ENCODE results near the gene MMP25.

The MMP25 gene, protein sequence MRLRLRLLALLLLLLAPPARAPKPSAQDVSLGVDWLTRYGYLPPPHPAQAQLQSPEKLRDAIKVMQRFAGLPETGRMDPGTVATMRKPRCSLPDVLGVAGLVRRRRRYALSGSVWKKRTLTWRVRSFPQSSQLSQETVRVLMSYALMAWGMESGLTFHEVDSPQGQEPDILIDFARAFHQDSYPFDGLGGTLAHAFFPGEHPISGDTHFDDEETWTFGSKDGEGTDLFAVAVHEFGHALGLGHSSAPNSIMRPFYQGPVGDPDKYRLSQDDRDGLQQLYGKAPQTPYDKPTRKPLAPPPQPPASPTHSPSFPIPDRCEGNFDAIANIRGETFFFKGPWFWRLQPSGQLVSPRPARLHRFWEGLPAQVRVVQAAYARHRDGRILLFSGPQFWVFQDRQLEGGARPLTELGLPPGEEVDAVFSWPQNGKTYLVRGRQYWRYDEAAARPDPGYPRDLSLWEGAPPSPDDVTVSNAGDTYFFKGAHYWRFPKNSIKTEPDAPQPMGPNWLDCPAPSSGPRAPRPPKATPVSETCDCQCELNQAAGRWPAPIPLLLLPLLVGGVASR

DNA sequence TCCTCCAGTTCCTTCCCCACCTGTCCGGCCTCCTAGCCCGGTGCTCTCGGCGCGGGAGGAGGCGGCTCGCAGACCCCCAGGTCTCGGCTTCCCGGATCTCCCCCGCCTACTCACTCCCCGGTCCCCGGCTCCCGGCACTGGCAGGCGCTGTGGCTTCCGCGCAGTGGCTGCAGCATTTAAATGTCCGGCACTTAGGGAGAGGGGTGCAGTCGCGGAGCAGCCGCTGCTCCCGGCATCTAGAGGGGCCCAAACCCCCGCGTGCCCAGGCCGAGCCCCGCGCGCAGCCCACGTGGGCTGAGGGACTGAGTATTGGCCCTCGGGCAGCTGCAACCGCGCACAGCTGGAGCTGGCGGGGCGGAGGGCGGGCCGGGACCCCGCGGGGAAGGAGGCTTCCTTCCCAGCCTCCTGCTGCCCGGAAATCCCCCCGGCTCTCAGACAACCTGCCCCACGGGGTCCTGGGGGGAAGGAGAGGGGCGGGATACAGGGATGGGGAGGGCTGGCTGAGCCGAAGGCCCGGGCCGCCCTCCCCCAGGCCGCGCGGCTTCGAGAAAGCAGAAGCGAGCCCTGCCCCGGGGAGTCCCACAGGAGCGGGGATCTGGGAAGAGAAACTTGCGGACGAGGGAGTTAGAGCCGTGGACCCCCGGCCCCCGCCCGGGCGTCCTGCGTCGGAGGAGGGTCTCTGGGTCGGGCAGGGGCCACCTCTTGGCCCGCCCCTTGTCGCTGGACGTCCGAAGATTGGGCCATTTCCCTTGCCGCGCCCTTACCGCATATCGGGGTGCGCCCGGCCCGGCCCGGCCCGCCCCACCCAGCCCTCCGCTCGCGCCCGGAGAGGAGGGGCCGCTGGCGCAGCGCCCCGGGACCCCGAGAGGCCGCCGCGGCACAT, at the start of gene MMP25:
Gene MMP25 (plus strand): TSS at position 804 of the 883 bp plus-strand sequence. CDS start 357 bp downstream, outside the sequence.
- DNase-seq, result no peak

DNA sequence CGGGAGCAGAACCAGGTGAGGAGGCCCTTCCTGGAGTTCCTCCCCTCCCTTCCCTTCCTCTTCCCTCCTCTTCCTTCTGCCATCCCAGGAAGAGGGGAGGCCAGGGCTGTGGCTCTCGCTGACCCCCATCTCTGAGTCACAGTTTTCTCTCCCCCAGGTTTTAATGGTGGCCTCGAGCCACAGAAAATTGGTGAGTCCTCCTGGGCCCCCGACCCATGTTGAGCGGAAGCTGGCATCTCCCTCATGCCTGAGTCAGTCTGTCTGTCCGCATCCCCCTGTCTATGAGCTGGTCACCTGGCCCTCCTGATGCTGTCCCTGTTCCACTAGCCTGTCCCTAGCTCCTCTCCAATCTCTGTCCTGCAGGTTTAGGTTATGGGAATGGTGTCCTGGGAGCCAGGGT, 46.4 kb upstream of the MMP25 start:
- DNase-seq, result no peak

DNA sequence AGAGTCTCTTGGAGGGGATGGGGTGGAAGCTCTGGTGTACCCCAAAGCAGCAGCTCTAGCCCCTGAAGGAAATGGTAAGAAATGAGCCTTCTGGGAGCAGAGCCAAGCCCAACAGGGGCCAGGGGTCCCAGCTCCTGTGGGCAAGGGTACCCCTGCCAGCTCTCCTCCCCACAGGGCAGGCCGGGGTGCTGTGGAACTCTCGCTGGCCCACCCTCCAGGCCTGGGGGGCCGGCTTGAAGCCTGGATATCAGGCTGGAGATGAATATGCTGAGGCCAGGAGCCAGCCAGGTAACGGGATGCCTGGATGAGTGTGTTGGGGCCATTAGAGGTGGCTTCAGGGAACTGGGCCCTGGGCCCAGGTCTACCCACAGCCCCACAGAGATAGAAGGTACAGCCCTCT, 45.8 kb upstream of the MMP25 start:
- DNase-seq, result no peak

DNA sequence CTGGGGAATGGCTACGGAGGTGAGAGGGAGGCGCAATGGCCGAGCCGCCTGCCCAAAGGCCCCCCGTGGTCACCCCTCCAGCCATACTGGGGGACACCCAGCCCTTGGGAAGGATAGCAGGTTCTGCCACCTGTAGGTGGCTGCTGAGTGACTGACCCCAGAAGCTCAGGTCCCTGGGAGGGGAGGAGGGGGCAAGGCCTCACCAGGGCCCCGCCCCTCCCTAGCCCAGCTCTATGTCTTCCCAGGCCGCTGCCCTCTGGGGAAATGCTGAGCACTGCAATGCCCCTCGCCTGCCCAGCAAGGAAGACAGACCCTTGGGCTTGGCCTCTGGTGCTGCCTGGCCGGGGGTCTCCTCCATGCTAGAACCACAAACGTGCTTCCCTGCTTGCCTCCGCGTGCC, 45.0 kb upstream of the MMP25 start:
- no peak for DNase-seq

DNA sequence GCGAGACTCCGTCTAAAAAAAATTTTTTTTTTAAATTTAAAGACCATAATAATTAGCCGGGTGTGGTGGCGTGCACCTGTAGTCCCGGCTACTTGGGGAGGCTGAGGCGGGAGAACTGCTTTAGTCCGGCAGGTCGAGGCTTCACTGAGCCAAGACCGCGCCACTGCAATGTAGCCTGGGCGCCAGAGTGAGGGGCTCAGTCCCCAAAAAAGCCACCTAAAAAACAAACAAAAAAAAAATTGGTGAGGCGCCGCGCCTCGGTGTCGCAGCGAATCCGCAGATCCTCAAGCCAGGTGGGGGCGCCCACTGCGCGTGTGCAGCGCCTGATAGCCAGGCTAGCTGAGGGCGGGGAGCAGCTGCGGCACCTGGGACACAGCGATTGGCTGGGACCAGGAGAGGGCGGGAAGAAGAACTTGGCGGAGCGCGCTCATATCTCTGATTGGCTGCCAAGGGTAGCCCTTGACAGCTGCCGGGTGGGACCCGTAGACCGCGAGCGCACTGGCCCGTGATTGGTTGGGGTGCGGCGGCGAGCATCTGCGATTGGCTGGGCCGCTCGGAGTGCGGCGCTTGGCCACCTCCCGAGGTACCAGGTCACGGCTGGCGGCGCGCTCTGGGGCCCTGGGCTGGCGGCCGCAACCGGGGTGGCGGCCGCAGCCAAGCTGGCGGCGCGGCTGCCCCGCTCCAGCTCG, 42.6 kb upstream of the MMP25 start:
- peak; percentile 98 for DNase-seq

DNA sequence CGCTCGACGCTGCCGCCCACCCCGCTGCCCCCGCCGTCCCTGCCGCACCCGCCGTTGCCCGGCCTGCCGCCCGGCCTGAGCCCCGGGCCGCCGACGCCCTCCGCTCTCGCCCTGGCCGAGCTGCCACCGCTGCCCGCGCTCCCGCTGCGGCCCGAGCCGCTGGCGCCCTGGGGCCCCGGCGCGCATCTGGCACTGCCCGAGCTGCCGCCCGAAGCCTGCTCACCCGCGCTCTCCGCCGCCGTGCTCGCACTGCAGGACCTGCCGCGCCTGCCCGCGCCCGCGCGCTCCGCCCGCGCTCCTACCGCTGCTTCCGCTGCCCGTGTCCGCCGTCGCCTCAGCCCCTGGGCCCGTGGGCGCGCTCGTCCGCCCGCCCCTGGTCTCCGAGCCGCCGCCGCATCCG, 42.0 kb upstream of the MMP25 start:
- DNase-seq, result no peak

DNA sequence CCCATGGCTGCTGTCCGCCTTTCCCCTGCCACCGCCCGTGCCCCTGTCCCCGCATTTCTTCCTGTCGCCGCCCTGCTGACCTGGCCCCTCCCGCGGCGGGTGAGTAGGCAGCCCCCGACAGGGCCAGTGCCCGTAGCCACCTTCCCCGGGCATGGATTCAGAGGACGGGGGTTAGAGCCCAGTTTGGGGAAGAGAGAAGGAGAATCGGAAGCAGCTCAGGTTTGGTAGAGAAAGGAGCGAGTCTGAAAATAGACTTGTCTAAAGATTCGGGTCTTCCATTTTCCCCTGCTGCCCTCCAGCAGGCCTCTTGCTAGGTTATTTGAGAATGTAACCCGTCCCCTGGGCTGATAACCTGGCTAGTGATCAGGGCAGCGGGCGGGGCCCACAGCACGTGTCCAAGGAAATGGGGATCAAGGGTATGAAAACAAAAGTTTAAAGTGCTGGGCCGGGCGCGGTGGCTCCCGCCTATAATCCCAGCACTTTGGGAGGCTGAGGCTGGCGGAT, 41.5 kb upstream of the MMP25 start:
- DNase-seq, result no peak

DNA sequence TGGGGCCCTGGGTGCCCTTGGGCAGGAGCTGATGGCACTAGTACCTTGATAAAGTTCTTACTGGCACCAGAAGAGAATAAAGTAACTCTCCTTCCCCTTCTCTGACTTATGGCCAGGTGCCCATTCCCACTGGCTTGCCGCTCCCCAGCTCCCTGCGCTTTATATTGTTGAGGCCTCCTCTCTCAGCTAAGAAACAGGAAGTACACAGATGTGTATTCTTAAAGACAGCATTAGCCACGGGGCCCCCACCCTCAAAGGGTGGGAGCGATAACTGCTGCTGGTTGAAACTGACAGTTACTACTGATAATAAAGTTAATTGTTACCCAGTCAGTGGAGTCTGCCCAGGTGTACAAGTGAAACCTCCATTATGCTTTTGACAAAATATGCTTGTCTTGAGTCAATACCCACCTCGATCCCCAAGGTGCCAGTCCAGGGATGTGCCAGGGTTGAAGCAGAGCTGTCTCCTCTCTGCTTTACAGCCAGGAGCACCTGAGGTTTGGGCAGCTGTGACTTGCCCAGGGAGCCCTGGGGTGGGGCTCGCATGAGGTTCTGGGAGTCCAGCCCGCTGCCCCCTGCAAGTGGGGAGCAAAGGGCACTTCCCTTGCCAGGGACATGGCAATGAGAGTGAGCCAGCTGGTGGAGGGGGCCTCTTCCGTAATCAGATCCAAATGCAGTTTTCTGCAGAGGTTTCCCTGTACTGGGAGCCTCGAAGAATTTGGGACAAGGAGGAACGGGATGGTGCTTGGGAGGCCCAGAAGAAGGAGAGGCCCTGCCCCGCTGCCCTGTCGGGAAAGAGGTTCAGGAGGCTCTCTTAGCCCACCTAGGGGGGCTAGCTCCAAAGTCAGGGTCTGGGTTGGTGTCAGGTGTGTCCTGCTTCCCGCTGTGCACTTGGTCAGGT, 39.1 kb upstream of the MMP25 start:
- no peak for DNase-seq

DNA sequence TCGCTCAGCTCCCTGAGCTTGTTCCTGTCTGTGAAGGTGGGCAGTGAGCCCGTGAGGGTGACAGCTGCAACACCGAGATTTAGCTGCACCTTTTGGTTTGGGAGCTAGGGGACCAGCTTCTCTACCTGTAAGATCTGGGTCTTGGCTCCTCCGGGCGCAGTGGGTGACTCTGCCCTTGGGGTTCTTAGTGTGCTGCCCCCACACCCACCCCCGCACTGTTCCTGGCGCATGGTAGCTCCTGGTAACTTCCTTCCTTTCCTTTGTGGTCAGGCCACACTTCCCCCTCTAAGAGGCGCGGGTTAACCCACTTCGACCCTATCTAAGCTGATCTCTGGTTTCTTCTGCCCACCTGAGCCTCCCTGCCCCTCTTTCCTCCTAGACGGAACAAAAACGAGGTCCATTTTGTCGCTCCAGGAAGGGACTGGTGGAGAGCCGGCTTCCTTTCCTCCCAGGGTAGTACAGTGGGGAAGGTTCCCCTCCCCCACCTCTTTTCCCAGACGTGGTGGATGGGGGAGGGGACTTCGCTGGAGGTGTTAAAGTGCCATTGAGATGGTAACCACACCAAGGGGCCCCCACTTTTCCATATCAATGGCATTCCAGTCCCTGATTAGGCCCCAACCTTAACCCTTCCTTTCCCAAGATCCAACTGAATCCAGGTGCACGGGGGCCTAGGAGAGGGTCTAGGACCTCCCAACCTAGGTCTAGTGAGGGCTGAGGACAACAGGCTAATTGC, 38.2 kb upstream of the MMP25 start:
- no peak for DNase-seq

DNA sequence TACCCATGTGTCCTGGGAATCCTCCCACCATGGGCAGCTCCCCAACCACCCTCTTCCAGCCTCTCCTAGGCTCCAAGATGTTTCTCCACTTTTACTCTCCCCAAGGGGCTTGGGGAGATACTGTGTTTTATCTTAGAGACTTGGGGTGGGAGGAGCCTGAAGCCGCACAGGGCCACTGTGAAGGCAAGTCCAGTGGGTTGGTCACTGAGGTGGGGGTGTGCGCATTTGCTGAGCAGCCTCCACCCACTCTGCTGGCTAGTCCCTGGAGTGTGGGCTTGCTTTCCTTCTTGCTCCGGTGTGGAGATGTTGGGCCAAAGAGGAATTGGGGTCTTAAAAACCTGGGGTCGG, 37.7 kb upstream of the MMP25 start:
- DNase-seq, result no peak

DNA sequence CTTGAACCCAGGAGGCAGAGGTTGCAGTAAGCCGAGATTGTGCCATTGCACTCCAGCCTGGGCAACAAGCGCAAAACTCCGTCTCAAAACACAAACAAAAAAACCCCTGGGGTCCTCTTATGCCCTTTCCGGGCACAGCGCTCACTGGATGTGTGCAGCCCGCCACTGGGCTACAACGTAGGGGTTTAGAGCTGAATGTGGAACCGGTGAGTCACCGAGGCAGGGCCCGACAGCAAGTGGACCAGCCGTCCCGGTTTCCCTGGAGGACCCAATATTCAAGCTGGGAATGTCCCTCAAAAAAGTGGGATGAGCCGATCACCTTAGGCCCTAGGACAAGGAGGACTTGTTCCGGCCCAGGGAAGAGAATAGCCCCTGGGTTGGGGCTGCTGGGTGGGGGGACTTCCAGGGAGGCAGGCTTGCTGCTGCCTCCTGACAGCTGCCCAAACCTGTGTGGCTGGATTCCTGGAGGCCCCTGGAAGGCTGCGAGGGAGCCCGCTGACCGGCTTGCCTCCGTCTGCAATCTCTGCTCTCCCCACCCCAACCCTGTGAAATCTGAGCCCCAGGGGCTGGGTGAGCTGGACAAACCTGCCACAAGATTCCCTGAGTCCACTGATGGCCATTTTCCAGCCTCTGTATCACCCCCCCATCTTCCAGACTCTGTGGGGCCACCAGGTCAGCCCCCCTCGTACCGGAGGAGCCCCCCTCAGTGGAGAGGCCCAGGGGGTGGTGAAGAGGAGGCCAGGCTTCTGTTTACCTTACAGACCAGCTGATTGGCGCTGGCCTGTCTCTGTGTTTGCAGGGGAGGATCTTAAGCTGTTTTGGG, 36.6 kb upstream of the MMP25 start:
- no peak for DNase-seq

DNA sequence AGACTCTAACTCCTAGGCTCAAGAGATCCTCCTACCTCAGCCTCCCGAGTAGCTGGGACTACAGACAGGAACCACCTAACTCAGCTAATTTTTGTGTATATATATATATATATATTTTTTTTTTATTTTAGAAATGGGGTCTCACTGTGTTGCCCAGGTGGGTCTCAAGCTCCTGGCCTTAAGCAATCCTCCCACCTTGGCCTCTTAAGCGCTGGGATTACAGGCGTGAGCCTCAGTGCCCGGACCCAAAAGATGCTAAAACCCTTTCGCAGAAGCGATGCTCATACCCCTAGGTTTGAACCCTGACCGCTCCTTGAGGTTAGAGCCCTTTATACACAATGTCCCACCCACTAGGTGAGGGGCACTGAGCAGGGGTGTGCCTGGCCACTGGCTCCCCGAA, 35.9 kb upstream of the MMP25 start:
- no peak for DNase-seq

DNA sequence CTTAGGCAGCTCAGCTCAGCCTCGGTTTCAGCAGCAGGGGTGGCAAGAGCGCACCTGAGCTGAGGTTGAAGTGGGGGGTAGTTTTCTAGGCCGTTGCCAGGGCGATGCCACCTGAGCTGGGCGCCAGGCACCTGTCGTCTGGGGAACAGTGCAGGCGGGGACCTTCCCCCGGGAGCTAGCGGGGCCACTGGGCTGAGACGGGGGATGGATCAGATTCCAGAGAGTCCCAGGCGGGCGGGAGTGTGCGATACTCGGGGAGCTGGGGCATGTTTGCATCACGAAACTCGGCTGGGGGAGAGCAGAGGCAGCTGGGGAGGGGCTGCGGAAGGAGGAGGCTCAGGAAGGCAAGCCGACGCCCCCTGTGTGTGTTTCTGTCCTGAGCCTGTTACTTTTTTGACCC, 34.1 kb upstream of the MMP25 start:
- DNase-seq, result peak; percentile 70

DNA sequence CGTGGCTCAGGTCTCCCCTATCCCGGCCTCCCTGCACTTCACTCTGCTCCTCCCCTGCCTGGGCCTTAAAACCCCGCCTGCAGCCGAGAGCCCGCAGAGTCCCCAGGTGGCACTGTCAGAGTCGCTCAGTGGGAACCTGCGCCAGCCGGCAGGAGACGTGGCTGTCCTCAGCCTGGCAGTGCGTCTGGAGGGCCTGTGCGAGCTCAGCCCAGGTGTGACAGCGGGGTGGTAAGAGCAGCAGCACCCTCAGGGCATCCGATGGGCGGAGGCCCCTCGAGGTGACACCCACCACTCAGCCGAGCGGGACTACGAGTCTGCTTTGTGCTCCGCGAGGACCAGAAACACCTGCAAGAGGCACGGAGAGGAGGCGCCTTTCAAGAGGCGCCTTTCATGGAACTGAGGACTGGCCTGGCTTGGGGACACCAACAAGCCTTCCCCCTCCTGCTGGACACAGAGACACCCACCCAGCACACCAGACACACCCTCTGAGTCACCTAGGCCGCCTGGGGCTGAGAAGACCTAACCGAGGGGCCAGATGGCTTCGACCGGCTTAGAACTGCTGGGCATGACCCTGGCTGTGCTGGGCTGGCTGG, 33.4 kb upstream of the MMP25 start, which contains the start of gene CLDN9:
Gene CLDN9 (plus strand): TSS at position 96 of the 593 bp plus-strand sequence. CDS start 440 bp downstream, at position 536.
- DNase-seq, result peak; percentile 43

DNA sequence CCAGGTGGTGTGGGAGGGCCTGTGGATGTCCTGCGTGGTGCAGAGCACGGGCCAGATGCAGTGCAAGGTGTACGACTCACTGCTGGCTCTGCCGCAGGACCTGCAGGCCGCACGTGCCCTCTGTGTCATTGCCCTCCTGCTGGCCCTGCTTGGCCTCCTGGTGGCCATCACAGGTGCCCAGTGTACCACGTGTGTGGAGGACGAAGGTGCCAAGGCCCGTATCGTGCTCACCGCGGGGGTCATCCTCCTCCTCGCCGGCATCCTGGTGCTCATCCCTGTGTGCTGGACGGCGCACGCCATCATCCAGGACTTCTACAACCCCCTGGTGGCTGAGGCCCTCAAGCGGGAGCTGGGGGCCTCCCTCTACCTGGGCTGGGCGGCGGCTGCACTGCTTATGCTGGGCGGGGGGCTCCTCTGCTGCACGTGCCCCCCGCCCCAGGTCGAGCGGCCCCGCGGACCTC, 32.8 kb upstream of the MMP25 start:
- DNase-seq, result no peak

DNA sequence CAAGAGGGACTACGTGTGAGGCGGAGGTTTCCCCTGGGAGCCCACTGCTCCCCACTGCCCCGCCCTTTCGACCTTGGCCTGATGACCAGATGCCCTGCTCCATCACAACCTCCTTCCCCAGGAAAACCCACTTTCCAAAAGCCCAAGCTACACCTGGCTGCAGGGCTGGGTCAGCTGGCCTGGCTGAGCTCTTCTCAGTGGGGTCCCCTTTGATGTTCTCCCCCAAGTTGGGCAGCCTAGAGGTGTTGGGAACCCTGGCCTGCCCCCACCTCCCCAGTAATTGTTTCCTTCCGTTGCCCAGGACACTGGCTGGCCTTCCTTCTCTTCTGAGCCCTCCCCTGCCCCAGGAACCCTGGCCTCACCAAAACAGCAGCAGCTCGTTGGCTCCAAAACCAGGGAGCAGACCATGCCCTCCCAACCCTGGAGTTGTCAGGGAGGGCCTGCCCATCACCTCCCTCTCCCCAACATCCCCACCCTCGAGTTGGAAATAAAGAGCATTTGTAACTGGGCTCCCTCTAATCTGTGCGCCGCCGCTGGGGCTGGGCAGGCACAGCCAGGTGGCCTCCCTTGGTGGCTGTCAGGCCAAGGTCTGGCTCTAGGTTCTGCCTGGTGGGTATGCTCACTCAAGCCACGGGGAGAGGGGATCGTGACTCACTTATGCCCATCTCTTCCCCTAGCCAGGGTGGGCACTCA, 32.2 kb upstream of the MMP25 start:
- no peak for DNase-seq

DNA sequence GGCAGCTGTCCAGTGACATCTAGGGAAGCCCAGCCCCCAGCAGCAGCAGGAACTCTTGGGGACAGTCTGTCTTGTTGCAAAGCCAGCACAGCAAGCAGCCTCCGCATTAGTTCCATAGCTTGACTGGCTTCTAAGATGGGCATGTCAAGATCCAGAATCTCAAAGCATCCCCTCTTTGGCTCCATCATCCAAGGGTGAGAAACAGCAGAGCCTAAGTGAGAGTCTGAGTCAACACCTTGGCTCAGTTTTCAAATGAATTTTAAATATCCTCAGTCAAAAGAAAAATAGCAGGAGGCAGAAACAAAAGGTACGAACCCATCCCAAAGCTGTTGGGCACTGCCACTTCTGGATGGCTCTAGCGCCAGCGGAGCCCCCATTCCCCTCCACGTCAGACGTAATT, 31.4 kb upstream of the MMP25 start:
- DNase-seq, result no peak

DNA sequence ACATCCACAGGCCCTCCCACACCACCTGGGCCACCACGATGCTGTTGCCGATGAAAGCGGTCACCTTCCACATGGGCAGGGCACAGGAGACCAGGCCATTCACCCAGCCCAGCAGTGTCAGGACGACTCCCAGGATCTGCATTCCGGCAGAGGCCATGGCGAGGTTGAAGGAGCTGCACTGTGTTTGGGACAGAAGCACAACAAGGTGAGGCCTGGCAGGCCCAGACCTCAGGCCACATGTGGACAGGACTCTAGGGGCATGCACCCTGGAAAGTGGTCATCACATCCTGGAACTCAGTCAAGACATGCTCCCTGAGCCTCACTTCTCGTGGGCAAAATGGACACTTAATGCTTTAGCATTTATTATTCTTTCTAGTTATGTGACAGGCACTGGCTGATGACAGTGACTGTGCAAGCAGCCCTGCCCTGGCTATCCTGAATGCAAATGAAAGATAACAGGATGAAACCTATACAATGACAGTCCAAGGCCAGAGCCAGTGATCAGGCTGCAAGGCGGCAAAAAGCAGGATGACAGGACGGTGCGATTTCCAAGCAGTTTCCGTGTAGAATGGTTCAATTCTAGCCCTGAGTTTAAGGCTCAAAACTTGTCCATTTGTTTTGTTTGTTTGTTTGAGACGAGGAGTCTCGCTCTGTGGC, 30.4 kb upstream of the MMP25 start:
- DNase-seq, result no peak

Data from NCI-H1092 (cell line).